ENCODE data around the gene PLXNA4. TPM values are rescaled to one million over a fixed set of nuclear protein-coding genes. Genes with fewer than 3 reads are reported as not detected.

The PLXNA4 gene
- total RNA-seq, 1 donor from 2014 or later: 133 TPM

- no peak for DNase-seq (ENCODE audit: low spot score)
Observed at GRCh38 chr7:132508724-132509353, 67.4 kb downstream of the PLXNA4 start.

DNA sequence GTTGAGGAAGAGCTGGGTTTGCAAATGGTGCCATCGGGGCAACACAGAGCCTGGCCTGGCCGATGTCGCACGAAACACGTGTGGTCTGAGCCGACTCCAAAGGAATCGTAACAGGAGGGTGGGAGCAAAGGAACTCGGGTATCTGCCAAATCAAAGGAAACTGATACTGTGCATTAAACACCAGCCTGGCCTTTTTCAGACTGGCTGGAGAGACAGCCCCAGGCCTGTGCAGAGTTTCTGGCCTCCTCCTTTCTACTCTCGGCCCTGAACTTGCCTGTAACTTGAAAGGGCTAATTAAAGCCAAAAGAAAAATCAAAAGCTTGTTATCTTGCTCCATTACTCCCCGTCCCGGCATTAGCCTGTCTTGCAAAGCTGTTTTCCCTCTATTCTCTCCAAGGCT, 71.4 kb downstream of the PLXNA4 start:
- DNase-seq (ENCODE audit: low spot score): no peak

- DNase-seq (ENCODE audit: low spot score): no peak
Observed at GRCh38 chr7:132504071-132504470, 72.2 kb downstream of the PLXNA4 start.

- DNase-seq (ENCODE audit: low spot score): no peak
Observed at GRCh38 chr7:132503415-132503814, 72.9 kb downstream of the PLXNA4 start.

GRCh38 chr7:132501956-132502355, 74.3 kb downstream of the PLXNA4 start:
- no peak for DNase-seq (ENCODE audit: low spot score)

- no peak for DNase-seq (ENCODE audit: low spot score)
Observed at GRCh38 chr7:132500727-132501440, 75.4 kb downstream of the PLXNA4 start.

- DNase-seq (ENCODE audit: low spot score): no peak
Observed at GRCh38 chr7:132499487-132499886, 76.8 kb downstream of the PLXNA4 start.

- DNase-seq (ENCODE audit: low spot score): no peak
Observed at GRCh38 chr7:132499065-132499464, 77.2 kb downstream of the PLXNA4 start.

GRCh38 chr7:132498319-132498718, 78.0 kb downstream of the PLXNA4 start:
- DNase-seq (ENCODE audit: low spot score): no peak

GRCh38 chr7:132497098-132497497, 79.2 kb downstream of the PLXNA4 start:
- DNase-seq (ENCODE audit: low spot score): no peak

DNA sequence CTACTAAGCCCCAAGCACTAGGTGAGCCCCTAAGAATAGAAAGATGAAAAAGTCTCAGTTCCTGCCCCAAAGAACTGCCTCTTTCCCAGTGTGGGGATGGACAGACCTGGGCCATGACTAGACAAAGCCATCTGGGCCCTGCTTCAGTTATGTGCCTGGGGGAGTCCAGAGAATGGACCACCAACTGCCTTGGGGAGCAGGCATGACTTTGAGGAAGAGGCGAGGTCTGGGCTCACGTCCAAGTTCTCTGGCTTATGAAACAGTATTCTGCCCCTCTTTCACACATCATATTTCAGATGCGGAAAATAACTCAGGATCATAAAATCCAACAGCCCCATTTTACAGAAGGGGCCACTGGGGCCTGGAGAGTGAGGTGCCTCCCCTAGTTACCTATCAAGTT, 80.3 kb downstream of the PLXNA4 start:
- no peak for DNase-seq (ENCODE audit: low spot score)

DNA sequence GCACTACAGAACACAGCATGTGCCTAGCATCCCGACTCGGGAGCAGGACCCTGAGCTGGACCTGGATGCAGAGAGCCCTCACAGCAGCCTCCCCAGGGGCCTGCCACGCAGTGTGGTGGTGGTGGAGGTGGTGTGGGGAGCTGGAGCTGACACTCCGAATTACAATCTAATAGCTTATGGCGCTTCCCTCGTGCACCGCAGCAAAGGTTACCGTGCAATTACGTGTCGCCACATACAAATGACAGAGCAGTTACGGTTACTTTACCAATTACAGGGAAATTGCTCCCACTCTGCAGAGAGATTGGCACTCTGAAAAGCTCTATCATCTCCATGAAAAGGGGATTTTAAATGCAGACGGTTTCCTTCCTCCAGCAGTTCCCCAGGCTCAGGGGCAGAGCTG, 81.8 kb downstream of the PLXNA4 start:
- DNase-seq (ENCODE audit: low spot score): no peak

- DNase-seq (ENCODE audit: low spot score): no peak
Observed at GRCh38 chr7:132492823-132493445, 83.3 kb downstream of the PLXNA4 start.

GRCh38 chr7:132491391-132491945, 84.8 kb downstream of the PLXNA4 start:
- DNase-seq (ENCODE audit: low spot score): no peak

GRCh38 chr7:132490474-132490873, 85.8 kb downstream of the PLXNA4 start:
- no peak for DNase-seq (ENCODE audit: low spot score)

- no peak for DNase-seq (ENCODE audit: low spot score)
Observed at GRCh38 chr7:132489776-132490237, 86.5 kb downstream of the PLXNA4 start.

DNA sequence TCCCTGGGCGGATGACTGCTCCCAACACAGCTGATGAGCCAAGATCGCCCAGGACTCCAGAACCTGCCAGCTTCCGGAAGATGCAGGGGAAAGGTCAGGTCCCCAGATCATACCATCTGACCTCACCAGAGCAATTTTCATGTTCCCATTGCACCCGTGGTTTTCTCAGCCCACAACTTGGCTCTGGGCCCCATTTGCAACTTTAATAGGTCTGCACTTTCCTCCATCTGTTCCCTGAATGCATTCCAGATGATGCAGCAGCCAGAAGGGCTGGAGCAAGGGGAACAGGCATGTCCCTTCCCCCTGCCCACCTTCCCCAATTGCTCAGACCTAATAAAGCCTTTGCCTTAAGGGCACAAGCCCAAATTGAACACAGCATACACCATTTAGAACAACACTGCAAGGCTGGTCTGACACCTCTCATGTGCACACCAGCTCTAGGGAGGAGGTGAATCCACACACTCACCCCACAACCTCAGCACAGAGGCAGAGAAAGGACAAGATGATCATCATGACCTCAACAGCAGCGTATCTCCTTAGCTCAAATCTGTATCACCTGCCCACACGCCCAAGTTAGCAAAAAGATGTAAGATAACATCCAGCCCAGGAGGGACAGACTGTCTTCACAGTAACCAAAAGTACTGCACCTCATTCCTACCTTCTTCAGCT, 87.5 kb downstream of the PLXNA4 start:
- DNase-seq (ENCODE audit: low spot score): no peak

- DNase-seq (ENCODE audit: low spot score): no peak
Observed at GRCh38 chr7:132486274-132486610, 90.0 kb downstream of the PLXNA4 start.

GRCh38 chr7:132485600-132486273, 90.5 kb downstream of the PLXNA4 start:
- DNase-seq (ENCODE audit: low spot score): no peak

DNA sequence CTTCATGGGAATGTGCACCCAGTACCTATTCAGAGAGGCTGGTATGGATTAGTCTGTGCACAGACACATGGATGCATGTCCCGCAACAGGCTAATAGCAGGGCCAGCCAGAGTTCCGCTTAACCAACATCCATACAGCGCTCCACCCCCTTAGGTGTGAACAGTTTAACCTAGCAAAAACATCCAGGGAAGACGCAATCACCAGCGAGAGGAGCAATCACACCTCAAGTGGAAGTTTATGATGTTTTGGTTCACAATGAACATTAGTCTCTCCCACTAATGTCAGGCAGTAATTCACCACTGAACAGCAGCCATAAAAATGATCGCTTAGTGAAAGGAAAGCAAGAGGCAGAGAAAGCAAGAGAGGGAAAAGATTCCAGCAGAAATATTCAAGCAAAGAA, 91.1 kb downstream of the PLXNA4 start:
- DNase-seq (ENCODE audit: low spot score): no peak

- DNase-seq (ENCODE audit: low spot score): no peak
Observed at GRCh38 chr7:132482866-132483265, 93.4 kb downstream of the PLXNA4 start.
